Superior temporal gyrus (tissue), 1 donor: ENCODE data around the gene HTR2C.
"Not testable (repeated sequence)": the region's sequence is repeated elsewhere in the genome, so short reads cannot be mapped to it uniquely, and the experiment has no call there.

Experiments used
- DNase-seq: peaks from one replicate; pipeline ENCODE4 v3.0.0-alpha.2; 2016; ENCODE audit errors: extremely low spot score

HTR2C gene

DNA sequence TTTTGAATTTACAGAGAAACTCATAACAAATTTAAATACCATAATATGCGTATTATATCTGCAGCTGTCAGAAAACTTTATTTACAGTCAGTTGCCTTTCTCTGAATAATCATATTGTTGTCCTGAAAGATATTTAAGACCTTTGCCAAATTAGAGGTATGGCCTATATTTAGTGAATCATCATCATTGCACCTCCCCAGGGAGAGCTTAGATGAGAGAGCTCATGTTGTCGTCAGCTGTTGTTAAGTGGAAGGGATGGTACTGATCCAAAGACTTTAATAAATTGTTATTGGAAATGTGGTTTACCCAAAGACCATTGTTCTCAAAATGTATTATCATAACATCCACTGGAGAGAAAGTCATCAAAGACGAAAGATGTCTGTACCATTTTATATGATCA is 128.6 kb downstream of the HTR2C start:
- no peak for DNase-seq

DNA sequence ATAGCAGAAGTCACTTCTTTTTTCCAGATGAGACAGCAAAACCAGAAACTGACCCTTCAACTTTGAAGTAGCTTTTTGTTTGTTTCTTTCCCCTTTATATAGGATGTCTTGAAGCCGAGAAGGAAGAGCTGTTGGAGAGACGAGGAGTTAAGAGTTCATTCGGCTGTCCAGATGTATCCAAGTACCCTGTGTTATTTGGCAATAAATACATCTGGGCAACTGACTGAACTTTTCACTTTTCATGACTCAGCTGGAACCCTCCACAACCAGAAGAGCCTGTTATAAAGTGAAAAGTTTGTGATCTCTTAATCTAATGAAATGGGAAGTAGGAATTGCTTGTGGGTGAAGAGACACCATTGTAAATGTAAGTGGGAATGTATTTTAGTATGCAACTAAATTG is 131.2 kb downstream of the HTR2C start:
- no peak for DNase-seq

- no peak for DNase-seq
Observed at GRCh38 chrX:114717921-114718320, 134.0 kb downstream of the HTR2C start.

GRCh38 chrX:114766541-114766940 is 182.7 kb downstream of the HTR2C start:
- no peak for DNase-seq

DNA sequence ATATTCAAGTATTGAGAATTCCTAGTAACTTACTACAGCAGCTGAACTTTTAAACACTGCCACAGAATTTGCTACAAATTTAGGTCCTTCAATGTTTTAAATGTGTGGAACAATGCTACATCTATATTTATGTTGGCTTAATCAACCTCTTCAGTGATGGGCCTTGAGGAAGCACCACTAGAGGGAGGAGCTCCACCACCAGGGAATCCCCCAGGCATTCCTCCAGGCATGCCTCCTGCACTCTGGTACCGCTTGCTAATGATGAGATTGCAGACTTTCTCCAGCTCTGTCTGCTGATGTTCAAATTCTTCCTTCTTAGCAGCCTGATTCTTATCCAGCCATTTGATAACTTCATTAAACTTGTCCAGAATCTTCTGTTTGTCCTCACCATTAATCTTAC is 190.8 kb downstream of the HTR2C start:
- no peak for DNase-seq

DNA sequence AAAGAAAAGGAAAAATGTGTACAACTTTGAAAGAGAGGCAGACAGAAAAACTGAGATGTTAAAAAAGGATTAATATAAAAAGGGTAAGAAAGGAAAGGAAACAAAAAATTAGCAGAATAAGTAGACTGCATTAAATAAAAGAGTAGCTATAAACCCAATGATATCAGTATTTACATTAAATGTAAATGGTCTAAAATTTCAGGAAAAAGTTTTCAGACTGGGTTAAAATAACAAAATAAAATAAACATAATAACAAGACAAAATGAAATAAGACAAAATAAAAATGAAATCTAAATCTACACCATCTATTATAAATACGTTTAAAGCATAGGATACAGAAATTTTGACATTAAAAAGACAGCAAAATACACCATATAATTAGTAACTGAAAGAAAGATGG is 199.0 kb downstream of the HTR2C start:
- no peak for DNase-seq

DNA sequence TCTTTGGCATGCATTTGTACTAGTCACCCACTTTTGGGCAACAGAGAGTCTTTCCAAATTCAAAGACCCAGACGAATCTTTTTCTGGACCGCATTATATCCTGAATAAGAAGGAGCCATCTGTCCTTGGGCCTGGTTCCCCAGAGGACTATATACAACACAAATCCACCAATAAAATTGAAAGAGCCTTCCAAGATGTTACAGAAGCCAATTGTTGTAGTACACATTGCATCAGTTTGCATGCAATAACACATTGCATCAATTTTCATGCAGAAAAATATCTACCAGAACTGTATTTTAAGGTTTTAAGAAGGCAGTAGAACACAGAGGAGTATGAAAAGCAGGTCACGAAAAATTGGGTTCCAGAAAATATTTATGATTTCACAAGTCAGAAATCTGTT is 203.2 kb downstream of the HTR2C start:
- DNase-seq, result no peak

DNA sequence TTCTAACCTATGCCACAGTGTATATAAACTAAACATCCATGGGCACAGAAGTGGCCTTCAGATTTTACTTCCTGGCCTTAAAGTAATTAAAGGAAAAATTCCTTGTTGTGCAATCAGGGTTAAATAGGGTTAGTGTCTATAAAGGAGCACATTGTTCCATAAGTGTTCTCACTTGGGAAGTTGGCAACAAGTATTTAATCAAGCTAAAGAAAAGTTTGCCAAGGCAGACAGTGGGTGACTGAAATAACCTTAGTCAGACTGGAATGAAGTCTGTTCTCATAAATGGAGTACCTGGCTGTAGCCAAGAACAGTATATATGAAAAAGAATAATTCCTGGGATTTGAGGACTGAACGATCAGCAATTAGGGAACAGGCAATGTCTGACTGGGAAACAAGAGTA is 213.6 kb downstream of the HTR2C start:
- no peak for DNase-seq

DNA sequence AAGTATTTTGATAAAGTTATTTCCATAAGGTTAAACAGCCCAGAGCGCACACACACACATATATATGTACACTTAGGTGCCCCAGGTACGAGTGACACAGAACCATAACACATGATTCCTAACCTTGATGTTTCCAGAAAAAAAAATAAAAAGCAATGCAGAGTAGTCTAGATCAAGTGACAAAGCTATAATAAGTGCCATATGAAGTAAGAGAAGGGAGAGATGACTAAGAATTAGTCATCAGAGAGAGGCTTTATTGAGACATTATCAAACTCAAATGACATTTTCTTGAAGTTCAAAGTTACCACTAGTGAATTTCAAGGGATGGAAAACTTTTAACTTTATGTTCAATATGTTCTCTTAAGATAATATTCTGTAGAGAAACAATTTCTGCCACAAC is 215.0 kb downstream of the HTR2C start:
- DNase-seq, result no peak

DNA sequence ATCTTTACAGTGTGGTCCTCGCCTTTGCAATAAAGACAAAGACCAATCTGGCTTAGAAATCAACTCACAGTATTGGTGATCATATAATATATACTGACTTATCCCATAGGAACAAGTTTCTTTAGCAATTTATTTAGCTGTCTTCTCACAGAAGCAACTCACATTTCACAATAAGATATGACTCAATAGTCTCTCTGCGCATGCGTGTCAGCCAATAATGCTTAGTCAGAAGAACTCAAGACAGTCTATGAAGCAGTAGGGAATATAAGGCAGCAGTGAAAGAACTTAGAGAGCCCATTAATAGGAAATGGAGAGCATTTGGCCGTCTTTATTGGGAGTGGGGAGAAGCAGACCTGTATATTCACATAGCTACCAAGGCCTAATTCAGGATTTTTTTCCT is 216.8 kb downstream of the HTR2C start:
- DNase-seq, result no peak

DNA sequence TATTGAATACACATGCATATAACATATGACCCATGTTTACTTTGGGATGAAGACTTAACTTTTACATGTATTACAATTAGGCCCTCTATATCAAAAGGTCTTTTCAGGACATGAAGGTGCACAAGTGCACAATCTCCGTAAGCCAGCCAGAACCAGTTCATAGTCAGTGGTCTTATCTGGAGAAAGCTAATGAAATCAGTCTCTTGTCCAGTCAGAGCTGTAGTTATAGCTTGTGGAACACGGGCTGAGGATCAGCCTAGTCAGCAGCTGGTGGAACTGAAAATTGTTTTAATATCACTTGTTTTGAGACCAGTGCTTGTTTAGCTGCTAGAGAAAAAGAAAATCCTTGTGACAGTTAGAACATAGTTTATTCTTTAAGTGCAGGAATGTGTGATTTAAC is 235.6 kb downstream of the HTR2C start:
- no peak for DNase-seq

- no peak for DNase-seq
Observed at GRCh38 chrX:114841051-114841450, 257.2 kb downstream of the HTR2C start.

- no peak for DNase-seq
Observed at GRCh38 chrX:114842181-114842580, 258.3 kb downstream of the HTR2C start.

- no peak for DNase-seq
Observed at GRCh38 chrX:114889481-114889880, 305.6 kb downstream of the HTR2C start.

- no peak for DNase-seq
Observed at GRCh38 chrX:114903618-114904017, 319.7 kb downstream of the HTR2C start.

DNA sequence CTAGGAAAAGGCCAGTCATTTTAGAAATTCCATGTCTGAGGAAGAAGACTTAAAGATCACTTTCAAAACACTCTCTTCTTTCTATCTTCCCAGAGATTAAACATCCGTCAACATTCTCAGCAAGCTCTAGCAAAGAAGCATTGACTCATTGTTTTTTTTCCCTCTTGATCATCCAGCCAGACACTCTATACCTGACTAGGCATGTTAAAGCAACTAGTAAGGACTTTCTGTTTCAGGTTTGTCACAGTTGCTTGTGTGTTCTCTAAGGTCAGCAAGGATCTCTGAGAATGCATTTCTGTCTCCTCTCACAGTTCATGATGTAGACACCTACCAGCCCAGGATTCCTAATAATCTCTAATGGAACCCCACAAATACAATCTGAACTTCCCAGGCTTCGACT is 321.4 kb downstream of the HTR2C start:
- DNase-seq, result no peak

GRCh38 chrX:114906984-114907510 is 323.2 kb downstream of the HTR2C start:
- DNase-seq, result no peak

GRCh38 chrX:114924423-114924822 is 340.5 kb downstream of the HTR2C start:
- no peak for DNase-seq

DNA sequence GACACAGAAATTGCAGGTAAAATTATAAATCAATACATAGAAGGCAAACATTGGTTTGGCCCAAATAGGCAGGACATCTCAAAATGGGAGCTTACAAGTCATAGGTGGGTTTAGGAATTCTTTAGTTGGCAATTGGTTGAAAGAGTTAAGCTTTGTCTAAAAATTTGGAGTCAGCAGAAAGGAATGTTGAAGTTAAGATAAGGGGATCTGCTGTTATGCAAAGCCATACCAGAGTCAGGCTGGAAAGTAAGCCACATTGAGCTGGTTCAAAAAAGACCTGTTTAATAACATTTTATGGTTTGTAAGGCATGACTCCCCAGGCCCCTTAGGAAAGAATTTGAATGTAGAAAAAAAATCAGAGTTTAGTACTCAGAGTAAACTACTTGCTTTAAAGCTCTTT is 341.0 kb downstream of the HTR2C start:
- no peak for DNase-seq

- DNase-seq, result no peak
Observed at GRCh38 chrX:114930227-114930626, 346.3 kb downstream of the HTR2C start.

- no peak for DNase-seq
Observed at GRCh38 chrX:114932550-114932949, 348.7 kb downstream of the HTR2C start.

DNA sequence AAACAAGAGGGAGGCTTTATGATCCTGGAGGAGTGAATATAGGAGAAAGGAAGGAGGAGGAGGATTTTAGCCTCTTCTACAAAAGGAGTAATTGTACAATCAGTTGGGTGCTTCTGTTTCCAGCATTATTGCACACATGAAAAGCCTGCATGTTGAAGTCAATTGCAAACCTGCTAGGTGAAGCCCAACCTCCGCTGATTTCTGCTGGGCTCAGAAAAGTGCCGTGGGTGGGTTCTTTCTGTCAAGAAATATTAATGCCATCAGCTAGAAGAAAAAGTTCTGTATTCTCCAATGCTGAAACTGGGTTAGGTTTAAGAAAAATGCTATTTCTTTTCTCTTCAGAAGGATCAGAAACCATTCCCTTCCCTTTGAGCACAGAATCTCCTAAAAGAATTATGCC is 349.4 kb downstream of the HTR2C start:
- DNase-seq, result not testable (repeated sequence)

GRCh38 chrX:114937090-114937489 is 353.2 kb downstream of the HTR2C start:
- not testable (repeated sequence) for DNase-seq

DNA sequence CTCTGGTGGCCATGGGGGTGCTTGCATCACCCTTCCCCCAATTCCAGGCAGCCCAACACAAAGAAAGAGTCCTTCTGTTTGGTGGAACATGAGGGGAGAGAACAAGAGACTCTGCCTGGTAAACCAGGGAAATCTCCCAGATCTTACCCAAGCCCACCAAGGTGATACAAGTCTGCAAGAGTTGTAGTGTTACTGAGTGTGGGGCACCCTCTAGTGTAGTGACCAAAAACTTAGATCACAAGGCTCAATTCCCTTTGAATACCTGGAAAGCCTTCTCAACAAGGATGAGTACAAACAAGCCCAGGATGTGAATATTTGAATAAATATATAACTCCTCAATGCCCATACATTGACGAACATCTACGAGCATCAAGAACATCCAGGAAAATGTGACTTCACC is 368.8 kb downstream of the HTR2C start:
- no peak for DNase-seq
